HG03066 (cell line): ENCODE results near the gene MYT1.

Experiments used
- ATAC-seq: cut with Tn5 transposase; IDR thresholded peaks from one replicate; pipeline ENCODE4 v1.9.1; 2021; ENCODE audit warnings: low read depth; ENCODE audit not compliant: unreplicated experiment

Gene MYT1

DNA sequence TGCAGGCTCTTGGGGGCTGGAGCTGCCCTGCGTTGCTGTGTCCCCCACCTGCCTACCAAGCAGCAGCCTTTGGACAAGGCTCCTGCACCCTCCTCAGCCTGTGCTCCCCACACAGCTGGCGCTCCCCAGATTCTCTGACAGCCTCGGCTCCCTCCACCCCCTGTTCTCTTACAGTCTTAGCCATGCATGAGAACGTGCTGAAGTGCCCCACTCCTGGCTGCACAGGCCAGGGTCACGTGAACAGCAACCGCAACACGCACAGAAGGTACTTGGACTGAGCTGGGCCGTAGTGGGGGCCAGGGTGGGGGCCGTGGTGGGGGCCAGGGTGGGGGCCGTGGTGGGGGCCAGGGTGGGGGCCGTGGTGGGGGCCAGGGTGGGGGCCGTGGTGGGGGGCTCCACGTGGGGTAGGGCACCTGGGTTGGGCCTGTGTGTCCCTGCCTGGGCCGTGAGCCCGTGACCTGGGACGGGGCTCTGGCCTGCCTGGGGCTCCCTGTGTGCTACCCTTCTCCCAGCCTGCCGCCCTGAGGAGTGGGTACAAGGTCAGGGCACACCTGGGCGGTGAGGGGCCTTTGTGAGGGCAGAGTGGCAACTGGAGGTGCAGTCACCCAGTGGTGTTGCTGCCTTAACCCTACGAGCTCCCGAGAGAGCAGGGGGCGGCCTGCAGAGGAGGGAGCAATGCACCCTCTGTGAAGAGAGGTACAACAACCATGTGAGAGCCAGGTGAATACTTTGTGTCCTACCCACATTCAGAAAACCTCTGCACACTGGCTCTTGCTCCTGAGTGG lies 47.8 kb downstream of the MYT1 start:
- ATAC-seq = no peak

- no peak for ATAC-seq
These were observed 48.5 kb downstream of the MYT1 start for GRCh38 chr20:64212755-64213154.

DNA sequence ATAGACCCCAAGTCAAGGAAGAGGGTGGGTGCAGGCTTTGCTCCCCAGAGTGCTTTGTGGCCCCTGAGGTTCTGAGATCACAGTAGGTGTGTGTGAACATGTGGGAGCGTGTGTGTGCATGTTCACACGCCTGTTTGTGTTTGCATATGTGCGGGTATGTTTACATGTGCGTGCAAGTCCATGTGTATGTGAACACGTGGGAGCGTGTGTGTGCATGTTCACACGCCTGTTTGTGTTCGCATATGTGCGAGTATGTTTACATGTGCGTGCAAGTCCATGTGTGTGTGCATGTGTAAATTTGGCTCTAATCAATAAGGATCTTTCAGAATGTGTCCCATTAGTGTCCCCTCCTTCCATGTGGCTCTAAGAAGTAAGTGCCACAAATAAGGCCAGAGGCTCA lies 49.9 kb downstream of the MYT1 start:
- ATAC-seq = no peak

- ATAC-seq = no peak
These were observed 50.7 kb downstream of the MYT1 start for GRCh38 chr20:64214952-64215351.

DNA sequence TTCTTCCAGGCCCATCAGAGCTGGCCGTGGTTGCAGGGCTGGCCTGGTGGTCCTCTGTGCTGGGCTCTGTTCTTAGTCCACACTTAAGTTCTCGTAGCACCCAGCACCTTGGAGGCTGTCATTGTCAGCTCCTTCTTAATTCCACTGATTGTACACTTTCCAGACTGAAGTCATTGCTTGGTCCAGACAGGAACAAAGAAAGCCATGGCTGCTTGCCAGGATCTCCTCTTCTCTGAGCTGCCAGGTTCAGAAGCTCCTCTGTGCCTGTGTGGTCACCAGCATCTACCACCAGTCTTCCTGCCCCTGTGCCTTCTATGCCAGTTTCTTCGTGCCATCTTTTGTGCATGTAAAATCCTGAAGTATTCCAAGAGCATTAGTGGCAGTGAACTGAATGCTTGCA lies 51.8 kb downstream of the MYT1 start:
- ATAC-seq = no peak

DNA sequence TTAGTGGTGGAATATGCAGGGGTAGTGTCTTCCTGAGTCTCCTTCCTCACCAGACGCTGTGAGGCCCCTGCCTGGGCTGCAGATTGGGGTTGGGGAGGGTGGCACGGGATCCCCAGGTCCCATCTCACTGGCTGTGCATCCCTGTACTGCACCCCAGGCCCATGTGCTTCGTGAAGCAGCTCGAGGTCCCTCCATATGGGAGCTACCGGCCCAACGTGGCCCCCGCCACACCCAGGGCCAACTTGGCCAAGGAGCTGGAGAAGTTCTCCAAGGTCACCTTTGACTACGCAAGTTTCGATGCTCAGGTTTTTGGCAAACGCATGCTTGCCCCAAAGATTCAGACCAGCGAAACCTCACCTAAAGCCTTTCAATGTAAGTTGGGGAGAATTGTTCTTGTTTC lies 52.7 kb downstream of the MYT1 start:
- no peak for ATAC-seq

DNA sequence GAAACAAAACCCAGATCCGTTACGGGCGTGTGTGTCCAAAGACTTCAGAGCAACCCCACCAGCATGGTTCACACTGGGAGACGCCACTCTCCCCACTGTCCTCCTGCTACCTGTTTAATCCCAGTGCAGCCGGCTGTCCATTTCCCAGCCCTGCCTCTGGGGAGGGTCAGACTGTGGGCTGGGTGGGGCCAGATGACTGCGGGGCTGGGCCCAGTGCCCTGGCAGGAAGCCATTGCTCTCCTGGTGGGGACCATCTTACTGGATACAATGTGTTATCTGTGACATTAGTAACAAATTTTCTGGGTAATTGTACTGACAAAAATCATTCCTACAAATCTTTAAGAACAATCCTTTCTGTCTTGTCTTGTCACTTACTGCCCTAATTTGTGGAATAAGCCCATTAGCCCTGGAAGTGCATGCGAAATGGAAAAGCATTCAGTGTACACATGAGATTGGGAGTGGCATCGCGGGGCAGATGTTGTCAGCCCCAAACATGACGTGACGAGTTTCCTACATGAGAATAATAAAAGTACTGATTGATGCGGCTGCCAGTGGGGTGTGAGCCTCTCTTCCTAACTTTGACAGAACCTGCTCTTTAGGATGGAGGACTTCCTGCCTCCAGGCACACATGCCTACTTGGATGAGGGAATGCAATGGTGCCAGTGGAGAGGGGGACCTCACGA lies 53.4 kb downstream of the MYT1 start:
- no peak for ATAC-seq

DNA sequence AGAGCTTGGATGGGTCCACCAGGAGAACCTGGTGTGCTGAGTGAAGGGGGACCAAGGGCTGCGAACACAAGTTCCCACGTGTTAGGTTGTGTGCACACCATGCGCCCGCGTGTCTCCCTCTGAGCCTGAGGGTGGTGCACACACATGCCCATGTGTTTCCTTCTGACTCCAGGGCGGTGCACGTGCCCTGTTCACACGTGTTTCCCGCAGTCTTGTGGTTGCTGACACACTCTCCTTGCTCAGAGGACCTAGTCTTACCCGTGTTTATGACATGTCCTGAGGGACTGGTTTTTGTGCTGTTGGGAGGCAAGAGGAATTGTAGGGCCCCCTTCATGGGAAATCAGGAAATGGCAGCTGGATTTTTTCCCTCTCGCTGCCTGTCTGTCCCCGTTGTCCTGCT lies 55.0 kb downstream of the MYT1 start:
- ATAC-seq = no peak

- no peak for ATAC-seq
These were observed 55.5 kb downstream of the MYT1 start for GRCh38 chr20:64219730-64220129.

DNA sequence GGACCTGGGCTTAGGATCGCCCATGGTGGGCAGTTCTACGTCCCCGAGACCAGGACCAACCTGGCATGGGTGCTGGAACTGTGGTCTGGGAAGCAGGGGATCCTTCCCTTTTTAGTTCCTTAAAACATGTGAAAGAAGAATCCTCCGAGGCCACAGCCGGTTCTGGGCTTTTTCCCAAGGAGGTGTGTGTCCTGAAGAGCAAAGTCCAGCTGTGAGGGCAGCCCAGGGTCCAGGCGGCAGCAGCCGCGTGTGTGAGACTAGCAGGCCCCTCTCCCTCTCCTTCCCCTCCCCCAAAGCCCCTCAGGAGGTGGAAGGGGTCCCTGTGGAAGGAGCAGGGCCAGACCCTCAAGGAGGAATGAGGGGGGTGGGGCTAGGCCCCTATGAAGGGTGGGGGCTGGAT lies 56.2 kb downstream of the MYT1 start:
- ATAC-seq = no peak

GRCh38 chr20:64220891-64221527 lies 56.8 kb downstream of the MYT1 start:
- ATAC-seq = no peak

- ATAC-seq = no peak
These were observed 58.1 kb downstream of the MYT1 start for GRCh38 chr20:64222291-64222735.

DNA sequence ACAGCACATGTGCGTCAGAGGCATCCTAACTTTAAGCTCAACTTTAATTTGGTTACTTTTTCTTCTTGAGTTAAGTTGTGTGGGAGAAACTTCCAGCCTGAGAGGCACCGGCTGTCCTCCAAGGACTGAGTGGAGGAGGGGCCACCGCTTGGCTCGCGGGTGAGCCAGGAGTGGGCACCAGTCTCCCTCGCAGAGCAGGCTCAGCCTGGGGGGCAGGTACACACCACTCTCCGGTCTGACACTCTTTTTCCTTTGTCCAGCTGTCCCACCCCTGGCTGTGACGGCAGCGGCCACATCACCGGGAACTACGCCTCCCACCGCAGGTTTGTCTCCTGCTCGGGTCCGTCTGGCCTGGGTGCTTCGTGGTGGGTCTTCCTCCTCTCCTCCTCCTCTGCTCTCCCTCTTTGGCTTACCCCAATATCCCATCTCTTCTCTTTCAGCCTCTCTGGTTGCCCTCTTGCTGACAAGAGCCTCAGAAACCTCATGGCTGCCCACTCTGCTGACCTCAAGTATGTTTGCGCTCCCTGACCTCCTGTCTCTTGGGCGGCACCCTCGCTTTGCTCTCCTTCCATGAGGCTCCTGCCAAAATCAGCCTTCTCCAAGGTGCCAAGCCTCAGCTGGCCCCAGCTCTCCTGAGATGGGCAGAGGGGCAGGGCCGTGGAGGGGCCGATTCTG lies 58.7 kb downstream of the MYT1 start:
- no peak for ATAC-seq

DNA sequence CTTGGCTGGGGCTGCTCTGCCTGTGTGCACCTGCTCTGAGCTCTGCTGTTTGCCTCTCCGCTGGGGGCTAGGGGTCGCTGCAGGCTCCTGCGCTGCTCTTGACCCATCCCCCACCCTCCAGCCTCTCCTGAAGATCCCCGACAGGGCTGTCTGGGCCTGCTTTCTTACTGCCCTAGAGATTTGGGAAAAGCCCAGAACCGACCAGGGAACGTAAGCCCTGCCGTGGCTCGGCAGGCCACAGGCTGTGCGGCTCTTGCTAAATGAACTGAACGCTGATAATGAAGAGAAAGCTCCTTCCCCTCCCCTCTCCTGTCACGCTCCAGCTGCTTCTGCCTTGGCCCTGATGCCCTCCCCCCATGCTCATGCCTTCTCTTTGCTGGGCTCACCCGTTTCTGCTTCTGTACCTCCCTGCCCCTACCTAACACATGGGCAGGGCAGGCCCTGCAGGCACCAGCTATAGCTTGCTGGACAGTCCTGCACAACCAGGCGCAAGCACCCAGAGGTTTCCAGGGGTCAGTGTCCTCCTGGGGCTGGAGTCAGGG lies 59.3 kb downstream of the MYT1 start:
- no peak for ATAC-seq

GRCh38 chr20:64224351-64225170 lies 60.3 kb downstream of the MYT1 start:
- no peak for ATAC-seq

GRCh38 chr20:64225171-64225595 lies 60.9 kb downstream of the MYT1 start:
- ATAC-seq = no peak

- ATAC-seq = no peak
These were observed 61.8 kb downstream of the MYT1 start for GRCh38 chr20:64225828-64226598.

DNA sequence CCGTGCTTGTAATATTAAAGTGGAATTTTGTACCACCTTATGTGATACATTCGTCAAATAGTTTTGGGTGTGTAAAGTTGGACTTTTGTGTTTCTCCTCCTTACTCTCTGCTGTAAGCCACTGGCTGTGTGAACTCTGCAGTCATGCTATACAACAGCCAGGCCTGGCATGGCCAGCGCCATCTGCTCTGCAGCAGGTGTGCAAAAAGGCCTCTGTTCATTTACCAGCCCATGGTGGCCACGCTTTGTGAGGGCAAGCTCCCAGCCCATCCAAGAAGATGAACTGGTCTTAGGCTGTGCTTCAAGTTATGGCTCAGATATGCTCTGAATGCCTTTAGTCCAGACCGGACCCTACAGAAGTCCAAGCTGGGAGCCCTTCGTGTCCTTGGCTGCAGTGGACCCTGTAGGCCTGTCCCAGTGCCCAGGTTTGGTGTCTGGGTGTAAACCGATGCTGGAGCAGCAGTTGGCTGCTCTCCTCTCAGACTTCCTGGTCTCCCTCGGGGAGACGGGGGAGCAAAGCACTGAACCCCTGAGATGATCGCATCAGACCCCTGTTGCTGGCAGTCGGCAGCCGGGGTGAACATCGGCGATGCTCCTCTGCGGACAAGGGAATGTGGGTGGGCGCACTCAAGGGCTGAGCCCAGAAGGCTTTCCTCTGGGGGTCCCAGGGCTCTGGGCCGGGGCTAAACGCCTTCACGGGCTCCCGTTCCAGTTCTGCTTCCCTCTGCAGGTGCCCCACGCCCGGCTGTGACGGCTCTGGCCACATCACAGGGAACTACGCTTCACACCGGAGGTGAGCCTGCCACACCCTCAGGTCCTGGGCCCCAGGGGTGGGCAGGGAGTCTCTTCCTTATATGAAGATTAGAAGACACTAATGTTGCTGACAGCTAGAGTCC lies 62.7 kb downstream of the MYT1 start:
- no peak for ATAC-seq
